22Rv1 (cell line): ENCODE data around the gene CYSRT1.

Experiments used
- ZFX ChIP-seq: fragments of 450-650 bp; IDR thresholded peaks from 2 replicates; pipeline ENCODE4 v1.6.1; 2017; ENCODE audit warnings: antibody characterized with exemption, borderline replicate concordance
- TF ChIP-seq, protein P1 (sequence below): fragments of 450-650 bp; IDR thresholded peaks from 2 replicates; pipeline ENCODE4 v1.5.1; 2017; ENCODE audit warnings: mild to moderate bottlenecking

DNA sequence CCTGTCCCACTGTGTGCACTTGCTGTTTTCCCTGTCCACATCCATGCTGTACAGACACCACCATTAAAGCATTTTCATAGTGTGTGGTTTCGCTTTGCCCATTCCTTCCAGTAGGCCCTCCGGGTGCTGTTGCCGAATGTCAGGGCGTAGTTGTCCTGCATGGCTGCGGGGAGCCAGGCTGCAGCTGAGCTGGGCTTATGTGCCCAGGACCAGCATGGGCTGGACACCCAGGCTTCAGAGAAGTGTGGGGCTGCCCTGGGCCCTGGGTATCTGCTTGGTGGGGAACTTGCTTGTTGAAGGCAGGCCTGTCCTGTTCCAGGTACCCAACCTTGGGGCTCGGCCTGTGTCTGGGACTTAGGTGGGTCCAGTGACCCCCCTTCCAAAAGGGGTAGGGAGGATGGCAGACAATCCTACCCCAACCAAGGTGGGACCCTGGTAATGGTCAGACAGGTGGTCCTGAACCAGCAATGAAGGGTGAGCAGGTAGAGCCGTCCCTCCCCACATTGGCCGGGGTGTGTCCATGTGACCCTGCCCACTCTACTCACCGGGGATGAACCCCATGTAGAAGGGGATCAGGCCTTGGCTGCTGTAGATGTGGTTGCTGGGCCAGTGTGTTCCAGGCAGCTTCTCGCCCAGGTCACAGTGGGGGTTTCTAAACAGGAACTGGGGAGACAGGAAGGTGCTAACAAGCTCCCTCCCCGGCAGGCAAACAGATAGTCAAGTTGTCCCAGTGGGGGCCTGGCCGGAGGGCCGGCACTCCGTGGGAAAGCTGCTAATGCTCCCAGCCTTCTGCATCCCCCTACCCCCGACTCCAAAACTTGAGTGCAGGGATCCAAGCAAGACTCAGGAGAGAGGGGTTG is 18.9 kb downstream of the CYSRT1 start:
- TF ChIP-seq, protein P1, sequence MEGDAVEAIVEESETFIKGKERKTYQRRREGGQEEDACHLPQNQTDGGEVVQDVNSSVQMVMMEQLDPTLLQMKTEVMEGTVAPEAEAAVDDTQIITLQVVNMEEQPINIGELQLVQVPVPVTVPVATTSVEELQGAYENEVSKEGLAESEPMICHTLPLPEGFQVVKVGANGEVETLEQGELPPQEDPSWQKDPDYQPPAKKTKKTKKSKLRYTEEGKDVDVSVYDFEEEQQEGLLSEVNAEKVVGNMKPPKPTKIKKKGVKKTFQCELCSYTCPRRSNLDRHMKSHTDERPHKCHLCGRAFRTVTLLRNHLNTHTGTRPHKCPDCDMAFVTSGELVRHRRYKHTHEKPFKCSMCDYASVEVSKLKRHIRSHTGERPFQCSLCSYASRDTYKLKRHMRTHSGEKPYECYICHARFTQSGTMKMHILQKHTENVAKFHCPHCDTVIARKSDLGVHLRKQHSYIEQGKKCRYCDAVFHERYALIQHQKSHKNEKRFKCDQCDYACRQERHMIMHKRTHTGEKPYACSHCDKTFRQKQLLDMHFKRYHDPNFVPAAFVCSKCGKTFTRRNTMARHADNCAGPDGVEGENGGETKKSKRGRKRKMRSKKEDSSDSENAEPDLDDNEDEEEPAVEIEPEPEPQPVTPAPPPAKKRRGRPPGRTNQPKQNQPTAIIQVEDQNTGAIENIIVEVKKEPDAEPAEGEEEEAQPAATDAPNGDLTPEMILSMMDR: no peak
- TF ChIP-seq ZFX: no peak
